Mesenchymal stem cell (in vitro differentiated cells and primary cell): ENCODE data around the gene CAMK2D.

Experiments
- DNase-seq: peaks from one replicate; pipeline ENCODE4 v3.0.0-alpha.2; 2013
- H2AFZ ChIP-seq: one replicate; pipeline ENCODE4 v1.6.1; 2013; ENCODE audit warnings: low read depth, mild to moderate bottlenecking, control low read depth, inconsistent platforms, low read length, moderate library complexity
- H2AK5ac ChIP-seq: 2 replicates; pipeline ENCODE4 v1.6.1; 2013; ENCODE audit warnings: low read length, moderate library complexity, mild to moderate bottlenecking, inconsistent platforms; ENCODE audit not compliant: severe bottlenecking
- H2BK120ac ChIP-seq: one replicate; pipeline ENCODE4 v1.6.1; 2013; ENCODE audit warnings: low read depth, mild to moderate bottlenecking, inconsistent platforms, low read length, moderate library complexity
- H2BK12ac ChIP-seq, 2 experiments: one replicate each; pipeline ENCODE4 v1.6.1; 2013; ENCODE audit warnings: inconsistent platforms in 2 of 2, low read length in 2 of 2, mild to moderate bottlenecking in 2 of 2, moderate library complexity in 2 of 2, control low read depth in 1 of 2
- H2BK15ac ChIP-seq: one replicate; pipeline ENCODE4 v1.6.1; 2013; ENCODE audit warnings: mild to moderate bottlenecking, low read depth, inconsistent platforms; ENCODE audit not compliant: poor library complexity, severe bottlenecking
- H2BK5ac ChIP-seq: 2 replicates; pipeline ENCODE4 v1.6.1; 2013; ENCODE audit warnings: low read depth, mild to moderate bottlenecking, low read length, control low read depth, inconsistent platforms; ENCODE audit not compliant: poor library complexity, severe bottlenecking
- H3K14ac ChIP-seq, 2 experiments: one replicate each; pipeline ENCODE4 v1.6.1; 2013; ENCODE audit warnings: inconsistent platforms in 2 of 2, low read length in 2 of 2, control low read depth in 1 of 2, mild to moderate bottlenecking in 1 of 2, moderate library complexity in 1 of 2
- H3K18ac ChIP-seq, 2 experiments: one replicate each; pipeline ENCODE4 v1.6.1; 2013; ENCODE audit warnings: inconsistent platforms in 2 of 2, low read length in 2 of 2, control low read depth in 1 of 2, low read depth in 1 of 2, mild to moderate bottlenecking in 1 of 2
- H3K23ac ChIP-seq, 2 experiments: one replicate each; pipeline ENCODE4 v1.6.1; 2013; ENCODE audit warnings: inconsistent platforms in 2 of 2, low read length in 2 of 2, mild to moderate bottlenecking in 2 of 2, moderate library complexity in 2 of 2, control low read depth in 1 of 2
- H3K27ac ChIP-seq: 2 replicates; pipeline ENCODE4 v1.5.1; 2013; ENCODE audit warnings: mild to moderate bottlenecking, moderate library complexity, low read length, control low read depth, inconsistent platforms; ENCODE audit not compliant: poor library complexity, severe bottlenecking
- H3K27me3 ChIP-seq, 2 experiments: 2 replicates each; pipeline versions ENCODE4 v1.6.1 to v1.7.0; 2013; ENCODE audit warnings: low read length in 2 of 2, mild to moderate bottlenecking in 2 of 2, moderate library complexity in 2 of 2, control low read depth in 1 of 2, inconsistent platforms in 1 of 2; ENCODE audit not compliant: control insufficient read depth in 1 of 2, insufficient read depth in 1 of 2
- H3K36me3 ChIP-seq, 2 experiments: 2 replicates each; pipeline versions ENCODE4 v1.6.1 to v1.7.0; 2013; ENCODE audit warnings: low read length in 2 of 2, control low read depth in 1 of 2, inconsistent platforms in 1 of 2, low read depth in 1 of 2, mild to moderate bottlenecking in 1 of 2; ENCODE audit not compliant: insufficient read depth in 2 of 2, control insufficient read depth in 1 of 2
- H3K4ac ChIP-seq, 2 experiments: one replicate each; pipeline ENCODE4 v1.6.1; 2013; ENCODE audit warnings: inconsistent platforms in 2 of 2, low read length in 2 of 2, mild to moderate bottlenecking in 2 of 2, moderate library complexity in 2 of 2, control low read depth in 1 of 2, low read depth in 1 of 2
- H3K4me1 ChIP-seq: 2 replicates; pipeline ENCODE4 v1.6.1; 2013; ENCODE audit warnings: low read depth, low read length, control low read depth; ENCODE audit not compliant: control insufficient read depth, insufficient read depth
- H3K4me2 ChIP-seq: 2 replicates; pipeline ENCODE4 v1.6.1; 2013; ENCODE audit warnings: low read length, mild to moderate bottlenecking, inconsistent platforms; ENCODE audit not compliant: poor library complexity, severe bottlenecking
- H3K4me3 ChIP-seq, 2 experiments: 2 replicates each; pipeline versions ENCODE4 v1.5.1 to v1.7.0; 2013; ENCODE audit warnings: low read length in 2 of 2, mild to moderate bottlenecking in 2 of 2, control low read depth in 1 of 2, low read depth in 1 of 2; ENCODE audit not compliant: insufficient read depth in 1 of 2
- H3K79me1 ChIP-seq: replicated peaks from 2 replicates; pipeline ENCODE4 v1.6.1; 2013; ENCODE audit warnings: mild to moderate bottlenecking, control low read depth, low read length, inconsistent platforms; ENCODE audit not compliant: poor library complexity, severe bottlenecking
- H3K9ac ChIP-seq: 2 replicates; pipeline ENCODE4 v1.7.0; 2013; ENCODE audit warnings: mild to moderate bottlenecking, low read length, moderate library complexity
- H3K9me3 ChIP-seq: 2 replicates; pipeline ENCODE4 v1.7.0; 2013; ENCODE audit warnings: mild to moderate bottlenecking, low read length; ENCODE audit not compliant: control insufficient read depth
- H4K8ac ChIP-seq: one replicate; pipeline ENCODE4 v1.6.1; 2013; ENCODE audit warnings: inconsistent platforms, mild to moderate bottlenecking, low read length, moderate library complexity
- H4K91ac ChIP-seq: one replicate; pipeline ENCODE4 v1.6.1; 2013; ENCODE audit warnings: mild to moderate bottlenecking, low read length, inconsistent platforms
- WGBS: methylation state at CpG from one replicate; pipeline ENCODE4 v1.1.7; 2013; ENCODE audit warnings: mixed read lengths; 5-methylcytosine and 5-hydroxymethylcytosine counted together

CAMK2D gene

DNA sequence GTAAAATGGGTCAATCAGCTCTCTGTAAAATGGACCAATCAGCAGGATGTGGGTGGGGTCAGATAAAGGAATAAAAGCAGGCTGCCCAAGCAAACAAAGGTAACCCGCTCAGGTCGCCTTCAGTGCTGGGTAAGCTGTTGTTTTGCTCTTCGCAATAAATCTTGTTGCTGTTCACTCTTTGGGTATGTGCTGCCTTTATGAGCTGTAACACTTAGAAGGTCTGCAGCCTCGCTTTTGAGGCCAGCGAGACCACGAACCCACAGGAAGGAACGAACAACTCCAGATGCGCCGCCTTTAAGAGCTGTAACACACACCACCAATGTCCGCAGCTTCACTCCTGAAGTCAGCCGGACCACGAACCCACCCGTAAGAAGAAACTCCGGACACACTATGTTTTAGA, 11.5 kb upstream of the CAMK2D start:
- H2AFZ ChIP-seq, result no peak overlapping the region
- H3K23ac ChIP-seq, result no peak overlapping the region
- H3K4ac ChIP-seq, result no peak overlapping the region
- no peak overlapping the region for H3K27ac ChIP-seq
- H3K27me3 ChIP-seq, result no peaks in the 10 kb centered on the region
- H2BK120ac ChIP-seq, result no peak overlapping the region
- no peaks in the 10 kb centered on the region for H3K36me3 ChIP-seq
- WGBS, result 96% methylated on average over 14 of the region's 14 CpGs
- H3K9me3 ChIP-seq, result no peaks in the 10 kb centered on the region
- no peak overlapping the region for H4K91ac ChIP-seq
- DNase-seq, result no peak
- H2BK12ac ChIP-seq, result no peak overlapping the region
- H3K14ac ChIP-seq, result no peak overlapping the region
- no peak overlapping the region for H2BK5ac ChIP-seq
- H3K4me3 ChIP-seq, result no peak overlapping the region
- H3K18ac ChIP-seq, result no peak overlapping the region
- no peak overlapping the region for H3K4me2 ChIP-seq
- H2BK15ac ChIP-seq, result no peak overlapping the region
- no peaks in the 10 kb centered on the region for H3K4me1 ChIP-seq
- no peak overlapping the region for H2AK5ac ChIP-seq
- H3K79me1 ChIP-seq, result no peaks in the 10 kb centered on the region
- H4K8ac ChIP-seq, result no peak overlapping the region
- no peak overlapping the region for H3K9ac ChIP-seq

DNA sequence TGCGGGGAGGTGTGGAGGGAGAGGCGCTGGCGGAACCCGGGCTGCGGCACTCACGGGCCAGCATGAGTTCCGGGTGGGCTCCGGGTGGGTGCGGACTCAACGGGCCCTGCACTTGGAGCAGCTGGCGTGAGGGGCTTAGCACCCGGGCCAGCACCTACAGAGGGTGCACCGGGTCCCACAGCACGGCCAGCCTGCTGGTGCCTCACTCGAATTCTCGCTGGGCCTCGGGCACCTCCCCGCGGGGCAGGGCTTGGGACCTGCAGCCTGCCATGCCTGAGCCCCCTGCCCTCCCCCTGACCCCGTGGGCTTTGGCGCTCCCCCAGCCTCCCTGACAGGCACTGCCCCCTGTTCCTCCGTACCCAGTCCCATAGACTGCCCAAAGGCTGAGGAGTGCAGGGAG, 10.8 kb upstream of the CAMK2D start:
- Histone ChIP-seq H3K27me3 (no peaks in the 10 kb centered on the region), H3K9me3 (no peaks in the 10 kb centered on the region), H4K8ac (no peak overlapping the region), H2BK12ac (no peak overlapping the region), H3K4me2 (no peak overlapping the region), H2AFZ (no peak overlapping the region), H3K18ac (no peak overlapping the region), H3K14ac (no peak overlapping the region), H3K23ac (no peak overlapping the region), H2BK5ac (no peak overlapping the region), H3K9ac (no peak overlapping the region), H2BK120ac (no peak overlapping the region), H3K4me1 (no peaks in the 10 kb centered on the region), H3K4me3 (peak overlapping the region in 1 of 2 experiments; percentile 8), H2BK15ac (no peak overlapping the region), H3K27ac (no peak overlapping the region), H2AK5ac (no peak overlapping the region), H3K36me3 (no peaks in the 10 kb centered on the region), H3K79me1 (no peaks in the 10 kb centered on the region), H4K91ac (no peak overlapping the region), H3K4ac (no peak overlapping the region)
- 96% methylated on average over 22 of the region's 22 CpGs for WGBS
- no peak for DNase-seq

DNA sequence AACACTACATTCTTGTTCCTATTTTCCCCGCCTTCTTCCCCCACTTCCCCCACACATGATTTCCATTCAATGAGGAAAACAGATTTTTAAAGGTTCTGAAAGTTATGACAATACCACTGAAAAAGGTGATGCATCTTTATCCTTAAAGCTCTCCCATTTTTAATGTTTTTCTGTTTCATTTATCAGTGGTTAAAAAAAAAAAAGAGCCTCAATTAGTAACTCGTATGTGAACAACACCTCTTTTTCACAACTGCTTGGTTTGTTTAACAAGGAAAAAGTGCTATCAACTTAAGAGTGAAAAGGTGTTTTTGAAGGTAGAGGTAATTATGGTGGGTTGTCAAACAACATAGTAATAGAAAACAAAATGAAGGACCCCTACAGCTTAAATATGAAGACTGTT, 8.2 kb upstream of the CAMK2D start:
- Histone ChIP-seq H2BK5ac (no peak overlapping the region), H3K23ac (no peak overlapping the region), H2BK120ac (no peak overlapping the region), H3K18ac (no peak overlapping the region), H3K4me2 (no peak overlapping the region), H3K9me3 (no peaks in the 10 kb centered on the region), H3K4ac (no peak overlapping the region), H3K79me1 (no peaks in the 10 kb centered on the region), H3K4me1 (no peaks in the 10 kb centered on the region), H3K9ac (no peak overlapping the region), H3K36me3 (no peaks in the 10 kb centered on the region), H3K4me3 (no peak overlapping the region), H4K91ac (no peak overlapping the region), H3K27ac (no peak overlapping the region), H2BK12ac (no peak overlapping the region), H2BK15ac (no peak overlapping the region), H2AFZ (no peak overlapping the region), H2AK5ac (no peak overlapping the region), H3K14ac (no peak overlapping the region), H4K8ac (no peak overlapping the region), H3K27me3 (no peaks in the 10 kb centered on the region)
- no peak for DNase-seq
- WGBS, result no CpG with 5 or more reads among the region's 2 CpGs

DNA sequence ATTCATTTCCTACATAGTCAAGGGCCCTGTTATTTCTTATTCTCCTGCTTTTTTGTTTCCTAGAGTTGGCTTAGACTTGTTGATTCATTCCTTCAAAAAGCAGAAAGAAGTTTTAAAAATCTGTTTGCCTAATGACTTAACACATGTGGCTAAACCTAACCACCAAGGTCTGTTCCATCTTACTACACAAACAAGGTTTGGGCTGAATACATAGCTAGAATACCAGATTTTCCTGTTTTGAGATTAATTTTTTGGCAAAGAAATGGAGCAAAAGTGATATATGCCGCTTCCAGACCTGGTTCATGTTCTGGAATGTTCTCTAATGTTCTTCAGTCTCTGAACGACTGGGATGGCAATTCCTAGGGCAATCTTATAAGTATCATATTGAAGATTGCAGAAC, 7.4 kb upstream of the CAMK2D start:
- Histone ChIP-seq H4K91ac (no peak overlapping the region), H3K9me3 (no peaks in the 10 kb centered on the region), H3K4ac (no peak overlapping the region), H3K9ac (no peak overlapping the region), H2BK15ac (no peak overlapping the region), H3K27ac (no peak overlapping the region), H3K4me3 (no peak overlapping the region), H3K36me3 (no peaks in the 10 kb centered on the region), H2AFZ (no peak overlapping the region), H3K18ac (no peak overlapping the region), H2BK12ac (no peak overlapping the region), H3K27me3 (no peaks in the 10 kb centered on the region), H4K8ac (no peak overlapping the region), H2AK5ac (no peak overlapping the region), H3K79me1 (no peaks in the 10 kb centered on the region), H2BK120ac (no peak overlapping the region), H3K4me2 (no peak overlapping the region), H3K4me1 (no peaks in the 10 kb centered on the region), H3K14ac (no peak overlapping the region), H2BK5ac (no peak overlapping the region), H3K23ac (no peak overlapping the region)
- WGBS, result 97% methylated on average over 2 of the region's 2 CpGs
- no peak for DNase-seq
